GM20000 (cell line): Measurements from ENCODE around the gene SP4.

Experiments
- DNase-seq: peaks from one replicate; pipeline ENCODE4 v3.0.0; 2012; ENCODE audit warnings: low spot score
- CTCF ChIP-seq: IDR thresholded peaks from 2 replicates; pipeline ENCODE4 v1.5.1; 2012; ENCODE audit warnings: mild to moderate bottlenecking, control low read depth; ENCODE audit errors: extremely low read depth, missing control alignments

The SP4 gene

DNA sequence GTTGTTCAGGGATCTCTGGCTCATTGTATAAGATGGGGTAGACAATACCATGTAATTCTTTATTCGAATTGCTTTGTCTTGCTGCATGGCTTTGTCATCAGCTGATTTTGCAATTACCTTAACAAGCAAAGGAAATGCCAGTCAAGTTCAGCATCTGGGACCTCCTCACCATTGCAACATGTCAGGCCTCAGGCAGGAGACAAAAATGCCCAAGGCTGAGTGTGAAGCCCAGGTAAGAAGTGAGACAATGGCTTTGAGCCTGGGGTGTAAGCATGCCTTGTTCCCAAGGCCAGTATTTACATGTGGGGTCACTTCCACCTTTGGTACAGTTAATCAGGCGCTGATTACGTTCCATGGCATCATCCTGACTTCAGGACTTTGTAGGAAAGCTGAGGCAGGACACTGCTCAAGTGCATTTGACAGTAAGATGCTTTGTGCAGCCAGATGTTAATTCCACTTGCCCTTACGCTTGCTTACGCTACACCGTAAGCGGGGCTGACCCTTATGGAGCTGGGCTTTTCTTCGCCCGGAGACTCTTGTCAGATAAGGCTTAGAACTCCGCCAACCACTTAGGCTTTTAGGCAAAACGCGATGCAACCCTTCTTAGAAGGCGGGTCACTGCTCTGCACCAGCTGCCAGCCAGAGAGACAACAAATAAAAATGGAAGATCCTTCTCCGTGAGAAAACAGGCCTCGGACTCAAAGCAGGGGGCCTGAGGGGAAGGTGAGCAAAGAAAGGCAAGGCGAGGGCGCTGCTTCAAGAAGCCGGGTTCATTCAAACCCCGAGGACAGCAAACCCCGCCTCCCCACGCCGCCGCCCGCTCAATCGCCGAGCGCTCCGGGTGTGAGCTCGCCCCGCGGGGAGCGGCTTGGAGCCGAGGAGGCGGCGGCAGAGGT, 1.3 kb upstream of the SP4 start:
- TF ChIP-seq CTCF, result no peak
- DNase-seq, result no peak

GRCh38 chr7:21427182-21427870, 557 bp upstream of the SP4 start:
- peak; percentile 98 for DNase-seq
- TF ChIP-seq CTCF, result no peak

DNA sequence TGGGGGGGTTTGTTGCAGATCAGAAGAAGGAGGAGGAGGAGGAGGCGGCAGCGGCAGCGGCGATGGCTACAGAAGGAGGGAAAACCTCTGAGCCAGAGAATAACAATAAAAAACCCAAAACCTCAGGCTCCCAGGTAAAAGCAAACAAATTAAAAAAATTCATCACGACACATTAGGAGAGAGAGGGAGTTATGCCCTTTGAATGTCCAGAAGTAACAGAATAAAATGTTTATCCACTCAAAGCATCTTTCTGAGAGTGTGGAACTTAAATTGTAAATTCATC, 717 bp downstream of the SP4 start:
- TF ChIP-seq CTCF, result no peak
- DNase-seq, result no peak

DNA sequence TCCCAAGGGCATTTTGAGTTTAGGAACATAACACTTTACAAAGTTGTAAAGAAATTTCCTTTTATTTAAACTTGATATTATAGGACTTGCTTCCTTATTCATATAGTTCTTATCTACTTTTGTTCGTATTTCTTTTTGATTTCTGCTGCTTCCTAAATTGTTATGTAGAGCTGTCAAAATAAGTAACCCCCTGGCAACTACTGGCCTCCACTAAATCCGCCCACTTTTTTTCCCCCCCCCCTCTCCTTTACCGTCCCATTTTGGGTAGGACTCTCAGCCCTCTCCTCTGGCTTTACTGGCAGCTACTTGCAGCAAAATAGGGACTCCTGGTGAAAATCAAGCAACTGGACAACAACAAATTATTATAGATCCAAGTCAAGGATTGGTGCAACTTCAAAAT, 1.1 kb downstream of the SP4 start:
- TF ChIP-seq CTCF, result no peak
- no peak for DNase-seq

DNA sequence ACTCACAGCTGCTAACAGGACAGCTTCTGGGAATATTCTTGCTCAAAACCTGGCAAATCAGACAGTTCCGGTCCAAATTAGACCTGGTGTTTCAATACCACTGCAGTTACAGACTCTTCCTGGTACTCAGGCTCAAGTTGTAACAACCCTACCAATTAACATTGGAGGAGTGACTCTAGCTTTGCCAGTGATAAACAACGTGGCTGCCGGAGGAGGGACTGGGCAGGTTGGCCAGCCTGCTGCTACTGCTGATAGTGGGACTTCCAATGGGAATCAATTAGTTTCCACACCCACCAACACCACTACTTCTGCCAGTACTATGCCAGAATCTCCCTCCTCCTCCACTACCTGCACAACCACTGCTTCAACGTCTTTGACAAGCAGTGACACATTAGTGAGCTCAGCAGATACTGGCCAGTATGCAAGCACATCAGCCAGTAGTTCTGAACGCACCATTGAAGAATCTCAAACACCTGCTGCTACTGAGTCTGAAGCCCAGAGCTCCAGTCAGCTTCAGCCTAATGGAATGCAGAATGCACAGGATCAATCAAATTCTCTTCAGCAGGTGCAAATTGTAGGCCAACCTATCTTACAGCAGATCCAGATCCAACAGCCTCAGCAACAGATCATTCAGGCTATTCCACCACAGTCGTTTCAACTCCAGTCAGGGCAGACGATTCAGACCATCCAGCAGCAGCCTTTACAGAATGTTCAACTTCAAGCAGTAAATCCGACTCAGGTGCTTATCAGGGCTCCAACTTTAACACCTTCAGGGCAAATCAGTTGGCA, 2.1 kb downstream of the SP4 start:
- no peak for DNase-seq
- no peak for TF ChIP-seq CTCF

DNA sequence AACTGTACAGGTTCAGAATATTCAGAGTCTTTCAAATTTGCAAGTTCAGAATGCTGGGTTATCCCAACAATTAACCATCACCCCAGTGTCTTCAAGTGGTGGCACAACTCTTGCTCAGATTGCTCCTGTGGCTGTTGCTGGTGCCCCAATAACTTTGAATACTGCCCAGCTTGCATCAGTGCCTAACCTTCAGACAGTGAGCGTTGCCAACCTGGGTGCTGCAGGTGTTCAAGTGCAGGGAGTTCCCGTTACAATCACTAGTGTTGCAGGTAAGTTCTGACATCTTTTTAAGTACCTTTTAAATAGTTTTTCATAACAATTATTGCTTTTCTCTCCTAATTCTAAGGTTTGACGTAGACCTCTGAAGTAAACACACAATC, 2.7 kb downstream of the SP4 start:
- no peak for TF ChIP-seq CTCF
- DNase-seq, result no peak
